GM18505 (cell line): ENCODE results near the gene ZGPAT.
"Not testable (repeated sequence)": the region's sequence is repeated elsewhere in the genome, so short reads cannot be mapped to it uniquely, and the experiment has no call there.

Experiments
- ATAC-seq: cut with Tn5 transposase; IDR thresholded peaks from one replicate; pipeline ENCODE4 v1.9.1; 2021; ENCODE audit not compliant: unreplicated experiment
- POLR2A ChIP-seq: IDR thresholded peaks from 4 replicates; pipeline ENCODE4 v1.6.1; 2011; ENCODE audit warnings: borderline replicate concordance; ENCODE audit not compliant: insufficient read depth, insufficient read length; ENCODE audit errors: extremely low read depth

Gene ZGPAT

GRCh38 chr20:63767456-63767855, 59.6 kb downstream of the ZGPAT start:
- no peak for ATAC-seq
- no peak for TF ChIP-seq POLR2A

GRCh38 chr20:63767886-63768285, 60.0 kb downstream of the ZGPAT start:
- no peak for ATAC-seq
- TF ChIP-seq POLR2A: no peak

- TF ChIP-seq POLR2A: no peak
- ATAC-seq: no peak
These were observed 61.0 kb downstream of the ZGPAT start for GRCh38 chr20:63768591-63769515.

GRCh38 chr20:63769891-63770474, 62.1 kb downstream of the ZGPAT start:
- no peak for ATAC-seq
- TF ChIP-seq POLR2A: no peak

- ATAC-seq: no peak
- no peak for TF ChIP-seq POLR2A
These were observed 63.3 kb downstream of the ZGPAT start for GRCh38 chr20:63771046-63771707.

- ATAC-seq: no peak
- no peak for TF ChIP-seq POLR2A
These were observed 65.1 kb downstream of the ZGPAT start for GRCh38 chr20:63772781-63773518.

GRCh38 chr20:63773571-63774241, 65.9 kb downstream of the ZGPAT start:
- no peak for ATAC-seq
- no peak for TF ChIP-seq POLR2A

- no peak for TF ChIP-seq POLR2A
- ATAC-seq: no peak
These were observed 66.5 kb downstream of the ZGPAT start for GRCh38 chr20:63774306-63774705.

GRCh38 chr20:63775096-63775978, 67.5 kb downstream of the ZGPAT start:
- TF ChIP-seq POLR2A: no peak
- no peak for ATAC-seq

- not testable (repeated sequence) for ATAC-seq
These were observed 69.0 kb downstream of the ZGPAT start for GRCh38 chr20:63776875-63777274.

- TF ChIP-seq POLR2A: no peak
- ATAC-seq: no peak
These were observed 69.8 kb downstream of the ZGPAT start for GRCh38 chr20:63777614-63778013.
